SK-N-SH treated with all-trans-retinoic acid at 6 μM for 48 hours (cell line): Measurements from ENCODE around the gene ABCA9.
"Not testable (repeated sequence)": the region's sequence is repeated elsewhere in the genome, so short reads cannot be mapped to it uniquely, and the experiment has no call there.

Experiments
- ARNTL ChIP-seq: fragments of 450-650 bp; formaldehyde crosslinking; IDR thresholded peaks from 2 replicates; pipeline ENCODE4 v1.5.0; 2020; ENCODE audit warnings: low read depth, mild to moderate bottlenecking, moderate library complexity, borderline replicate concordance
- CSDC2 ChIP-seq: fragments of 250-450 bp; sonication (Bioruptor Pico); IDR thresholded peaks from 2 replicates; pipeline ENCODE4 v1.5.0; 2020; ENCODE audit warnings: mild to moderate bottlenecking, moderate library complexity
- OSR1 ChIP-seq: fragments of 250-450 bp; sonication (Bioruptor Pico); IDR thresholded peaks from 2 replicates; pipeline ENCODE4 v1.8.0; 2022; ENCODE audit warnings: moderate library complexity, mild to moderate bottlenecking, inconsistent platforms
- ZC3H10 ChIP-seq: fragments of 250-450 bp; sonication (Bioruptor Pico); IDR thresholded peaks from 2 replicates; pipeline ENCODE4 v1.5.1; 2021; ENCODE audit warnings: mild to moderate bottlenecking, moderate library complexity
- ZFP30 ChIP-seq: fragments of 450-650 bp; formaldehyde crosslinking; IDR thresholded peaks from 2 replicates; pipeline ENCODE4 v1.5.0; 2022; ENCODE audit warnings: mild to moderate bottlenecking, moderate library complexity
- ZNF565 ChIP-seq: fragments of 450-650 bp; formaldehyde crosslinking; conservative IDR thresholded peaks from 2 replicates; pipeline ENCODE4 v1.5.0; 2020; ENCODE audit warnings: low read depth, mild to moderate bottlenecking, moderate library complexity
- TF ChIP-seq, protein P1 (sequence below): fragments of 250-450 bp; sonication (Bioruptor Pico); IDR thresholded peaks from 2 replicates; pipeline ENCODE4 v1.8.0; 2020; ENCODE audit warnings: mild to moderate bottlenecking, moderate library complexity, borderline replicate concordance

DNA sequence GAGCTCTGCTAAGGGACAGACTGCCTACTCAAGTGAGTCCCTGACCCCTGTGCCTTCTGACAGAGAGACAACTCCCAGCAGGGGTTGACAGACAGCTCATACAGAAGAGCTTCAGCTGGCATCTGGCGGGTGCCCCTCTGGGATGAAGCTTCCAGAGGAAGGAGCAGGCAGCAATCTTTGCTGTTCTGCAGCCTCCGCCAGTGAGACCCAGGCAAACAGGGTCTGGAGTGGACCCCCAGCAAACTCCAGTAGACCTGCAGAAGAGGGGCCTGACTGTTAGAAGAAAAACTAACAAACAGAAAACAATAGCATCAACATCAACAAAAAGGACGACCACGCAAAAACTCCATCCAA lies 10.5 kb upstream of the ABCA9 start:
- TF ChIP-seq ZC3H10 (CRISPR knock-in tag); ZNF565; ARNTL (CRISPR knock-in tag); CSDC2 (CRISPR knock-in tag); ZFP30 (CRISPR knock-in tag); OSR1 (CRISPR knock-in tag): not testable (repeated sequence)
- TF ChIP-seq, protein P1, sequence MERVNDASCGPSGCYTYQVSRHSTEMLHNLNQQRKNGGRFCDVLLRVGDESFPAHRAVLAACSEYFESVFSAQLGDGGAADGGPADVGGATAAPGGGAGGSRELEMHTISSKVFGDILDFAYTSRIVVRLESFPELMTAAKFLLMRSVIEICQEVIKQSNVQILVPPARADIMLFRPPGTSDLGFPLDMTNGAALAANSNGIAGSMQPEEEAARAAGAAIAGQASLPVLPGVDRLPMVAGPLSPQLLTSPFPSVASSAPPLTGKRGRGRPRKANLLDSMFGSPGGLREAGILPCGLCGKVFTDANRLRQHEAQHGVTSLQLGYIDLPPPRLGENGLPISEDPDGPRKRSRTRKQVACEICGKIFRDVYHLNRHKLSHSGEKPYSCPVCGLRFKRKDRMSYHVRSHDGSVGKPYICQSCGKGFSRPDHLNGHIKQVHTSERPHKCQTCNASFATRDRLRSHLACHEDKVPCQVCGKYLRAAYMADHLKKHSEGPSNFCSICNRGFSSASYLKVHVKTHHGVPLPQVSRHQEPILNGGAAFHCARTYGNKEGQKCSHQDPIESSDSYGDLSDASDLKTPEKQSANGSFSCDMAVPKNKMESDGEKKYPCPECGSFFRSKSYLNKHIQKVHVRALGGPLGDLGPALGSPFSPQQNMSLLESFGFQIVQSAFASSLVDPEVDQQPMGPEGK, result not testable (repeated sequence)
